ENCODE data around the gene LRRC26. TPM values are rescaled to one million over a fixed set of nuclear protein-coding genes. Genes with fewer than 3 reads are reported as not detected.

The LRRC26 gene
- total RNA-seq, 1 experiment from 2014 or later = 2.4 TPM

DNA sequence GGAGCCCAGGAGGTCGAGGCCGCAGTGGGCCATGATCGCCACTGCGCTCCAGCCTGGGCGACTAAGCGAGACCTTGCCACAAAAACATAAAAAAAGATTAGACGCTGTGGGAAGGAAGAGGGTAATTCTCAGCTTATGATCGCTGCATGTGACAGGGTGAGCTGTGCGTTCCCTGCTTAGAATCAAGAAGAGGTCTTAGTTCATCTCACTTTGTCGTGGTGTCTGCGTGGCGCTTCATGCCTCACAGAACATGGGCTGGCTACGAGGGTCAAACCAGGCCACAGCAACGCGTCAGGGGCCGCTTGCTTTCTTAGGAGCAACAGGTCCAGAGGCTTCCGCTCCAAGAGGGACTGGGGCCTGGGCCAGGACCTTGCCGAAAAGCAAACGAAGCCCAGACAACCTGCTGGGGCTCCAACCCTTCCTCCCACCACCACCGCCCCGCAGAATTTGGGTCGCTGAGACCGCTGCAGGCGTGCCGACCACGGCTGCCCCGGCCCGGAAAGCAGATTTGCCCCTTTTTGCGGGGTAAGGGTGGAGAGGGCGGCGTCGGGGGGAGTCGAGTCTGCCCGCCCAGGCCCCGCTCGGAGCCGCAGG is 40.9 kb downstream of the LRRC26 start:
- Histone ChIP-seq H3K4me3 (replicated peaks in 1 of 2; ENCODE audit: low read depth in 1 of 2, low read length in 2 of 2) (peak overlapping the region; percentile 85 to 94), H3K9me2 (ENCODE audit: insufficient read depth) (no peaks in the 10 kb centered on the region), H3K4me1 (ENCODE audit: control insufficient read depth in 1 of 2, insufficient read depth in 2 of 2, low read length in 2 of 2) (peaks cover 19 to 37% of the 10 kb centered on the region in 2 experiments; a peak in 3 of 4 replicates), H3K4me2 (ENCODE audit: low read length) (peak overlapping the region; percentile 86), H3K27me3 (ENCODE audit: insufficient read depth, low read length) (no peaks in the 10 kb centered on the region), H3K36me3 (ENCODE audit: control insufficient read depth in 1 of 2, insufficient read depth in 2 of 2, low read length in 2 of 2) (no peaks in the 10 kb centered on the region), H3K9ac (ENCODE audit: low read length) (peak overlapping the region; percentile 97), H4K20me1 (ENCODE audit: insufficient read depth) (0 out of 2 replicates have a peak, but pooled peaks cover 3% of the 10 kb centered on the region), H3K79me2 (ENCODE audit: insufficient read depth, low read length) (peaks cover 31% of the 10 kb centered on the region), H2AFZ (ENCODE audit: low read depth, low read length, poor library complexity, severe bottlenecking) (no peak overlapping the region), H3K27ac (ENCODE audit: low read depth, low read length) (peak overlapping the region; percentile 89), H3K9me3 (ENCODE audit: control insufficient read depth in 1 of 2, insufficient read depth in 1 of 2, low read depth in 1 of 2, low read length in 2 of 2) (no peaks in the 10 kb centered on the region)
- ChIA-PET RAD21 (ENCODE audit: low non-redundant PET in 1 of 2, low total read pairs in 2 of 2, uncharacterized antibody in 2 of 2, unreplicated experiment in 2 of 2) (interaction anchor here in 1 of 2 experiments (1.0 kb wide), 2 partner anchors 98 to 108 kb away, joined by 3 read pairs; partner anchors contain the start of gene RNF224), CTCF (interaction anchor here (0.9 to 3.3 kb wide), 5 partner anchors 21 to 108 kb away, joined by 3 to 21 read pairs (median 8); partner anchors contain the start of gene RNF224), POLR2A (interaction anchor here (0.8 to 1.6 kb wide), 7 partner anchors 22 to 112 kb away, joined by 3 to 20 read pairs (median 4); partner anchors contain the start of genes MAN1B1, RNF224 and TPRN)
- no peak for TF ChIP-seq FOSL1 (IDR thresholded peaks at IDR 0.05; ENCODE audit: low read depth)
- 0 out of 2 replicates have a peak, but pooled peaks have one; percentile 87 for TF ChIP-seq ZFX (IDR thresholded peaks at IDR 0.05)
- intact Hi-C loops (cut with micrococcal nuclease) = no loop called here
- ATAC-seq (peak; percentile 16), DNase-seq (ENCODE audit: low read depth, low spot score) (no peak)
- BruUV-seq (replicated peaks) = no TSS peak

DNA sequence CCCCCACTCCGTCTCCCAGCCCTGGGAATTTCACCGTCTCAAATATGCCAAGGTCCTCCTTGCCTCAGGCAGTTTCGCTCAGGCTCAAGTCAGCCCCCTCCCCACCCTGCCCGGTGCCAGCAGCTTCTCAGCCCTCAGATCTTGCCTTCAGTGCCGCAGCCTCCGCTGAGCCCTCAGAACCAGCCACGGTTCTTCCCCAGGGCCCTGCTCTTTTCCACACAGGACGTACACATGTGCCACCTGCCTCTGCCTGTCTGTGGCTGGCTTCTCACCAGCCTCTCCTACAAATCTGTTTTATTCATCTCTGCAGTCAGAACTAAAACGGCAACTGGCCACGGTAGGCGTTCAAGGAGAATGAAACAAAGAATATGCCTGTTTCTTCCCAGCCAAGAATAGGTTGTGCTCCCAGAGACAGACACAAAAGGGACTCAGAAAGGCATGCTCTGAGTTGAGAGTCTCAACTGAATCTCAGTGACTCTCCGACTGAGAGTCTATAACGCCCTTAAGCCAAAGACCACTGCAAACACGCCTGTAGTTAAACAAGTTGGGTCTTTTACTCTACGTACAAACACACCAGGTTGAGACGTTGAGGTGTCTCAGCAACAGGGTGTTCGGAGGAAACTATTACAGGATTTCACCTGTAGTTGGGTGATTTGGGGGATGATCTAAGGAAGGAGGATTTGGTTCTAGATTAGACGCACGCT is 41.5 kb downstream of the LRRC26 start:
- no peak for ATAC-seq
- intact Hi-C loops (cut with micrococcal nuclease) = no loop called here
- POLR2A ChIA-PET = interaction anchor here (0.7 to 1.6 kb wide), 3 partner anchors 34 to 149 kb away, joined by 3 to 7 read pairs (median 3); partner anchors contain the start of genes MAN1B1 and TOR4A
- H3K4me1 ChIP-seq (ENCODE audit: control insufficient read depth in 1 of 2, insufficient read depth in 2 of 2, low read length in 2 of 2) = peaks cover 20 to 43% of the 10 kb centered on the region in 2 experiments; a peak in 3 of 4 replicates
- H3K9me3 ChIP-seq (ENCODE audit: control insufficient read depth in 1 of 2, insufficient read depth in 1 of 2, low read depth in 1 of 2, low read length in 2 of 2) = no peaks in the 10 kb centered on the region
- RAD21 ChIA-PET (ENCODE audit: low non-redundant PET in 1 of 2, low total read pairs in 2 of 2, uncharacterized antibody in 2 of 2, unreplicated experiment in 2 of 2) = no interaction called here
- peak overlapping the region; percentile 97 for H3K9ac ChIP-seq (ENCODE audit: low read length)
- H3K4me2 ChIP-seq (ENCODE audit: low read length) = peak overlapping the region; percentile 86
- peak overlapping the region; percentile 85 to 94 for H3K4me3 ChIP-seq (replicated peaks in 1 of 2; ENCODE audit: low read depth in 1 of 2, low read length in 2 of 2)
- peak overlapping the region; percentile 89 for H3K27ac ChIP-seq (ENCODE audit: low read depth, low read length)
- no peaks in the 10 kb centered on the region for H3K27me3 ChIP-seq (ENCODE audit: insufficient read depth, low read length)
- DNase-seq (ENCODE audit: low read depth, low spot score) = no peak
- 0 out of 2 replicates have a peak, but pooled peaks cover 3% of the 10 kb centered on the region for H4K20me1 ChIP-seq (ENCODE audit: insufficient read depth)
- no peaks in the 10 kb centered on the region for H3K9me2 ChIP-seq (ENCODE audit: insufficient read depth)
- TSS peak; percentile 69 for BruUV-seq (replicated peaks)
- CTCF ChIA-PET = no interaction called here
- no peak overlapping the region for H2AFZ ChIP-seq (ENCODE audit: low read depth, low read length, poor library complexity, severe bottlenecking)
- no peaks in the 10 kb centered on the region for H3K36me3 ChIP-seq (ENCODE audit: control insufficient read depth in 1 of 2, insufficient read depth in 2 of 2, low read length in 2 of 2)
- H3K79me2 ChIP-seq (ENCODE audit: insufficient read depth, low read length) = peaks cover 31% of the 10 kb centered on the region
- TF ChIP-seq CEBPB (IDR thresholded peaks at IDR 0.05; ENCODE audit: low read depth) = no peak

Measured in HCT116 (cell line).